RWPE1 (cell line): ENCODE results near the gene SPRR2D.

ENCODE experiments used
- CTCF ChIA-PET: fragments of 350-600 bp; sonication (Branson Sonifier 250); formaldehyde crosslinking; extraction: SDS; loops from one replicate; lab custom pipeline; 2021; lab: Yijun Ruan, JAX
- POLR2A ChIA-PET: fragments of 400-600 bp; formaldehyde crosslinking; extraction: SDS; loops from one replicate; lab custom pipeline; 2020; ENCODE audit warnings: antibody characterized with exemption; ENCODE audit not compliant: low non-redundant PET; lab: Yijun Ruan, JAX
- DNase-seq: peaks from one replicate; pipeline ENCODE4 v3.0.0; 2012; ENCODE audit warnings: low spot score
- H3K27ac ChIP-seq: fragments of 450-650 bp; 2 replicates; pipeline ENCODE4 v1.5.1; 2017
- CTCF ChIP-seq: fragments of 450-650 bp; conservative IDR thresholded peaks from 2 replicates; pipeline ENCODE4 v1.5.1; 2017; ENCODE audit warnings: low read depth, mild to moderate bottlenecking

Gene SPRR2D

GRCh38 chr1:152997901-152998300, 43.0 kb downstream of the SPRR2D start:
- no peak for DNase-seq
- no peak overlapping the region for H3K27ac ChIP-seq
- POLR2A ChIA-PET: no interaction called here
- CTCF ChIA-PET: interaction anchor here (0.6 kb wide), 1 partner anchor 53 kb away, joined by 3 read pairs; no protein-coding TSS in a partner anchor
- no peak for TF ChIP-seq CTCF

- H3K27ac ChIP-seq: no peak overlapping the region
- ChIA-PET CTCF (interaction anchor here (0.6 kb wide), 1 partner anchor 504 kb away, joined by 3 read pairs; no protein-coding TSS in a partner anchor), POLR2A (no interaction called here)
- no peak for TF ChIP-seq CTCF
- DNase-seq: no peak
Observed at GRCh38 chr1:152996633-152997400, 44.1 kb downstream of the SPRR2D start.

GRCh38 chr1:152995842-152996241, 45.1 kb downstream of the SPRR2D start:
- POLR2A ChIA-PET: no interaction called here

GRCh38 chr1:152993186-152993585, 47.7 kb downstream of the SPRR2D start:
- POLR2A ChIA-PET: no interaction called here
- H3K27ac ChIP-seq: no peak overlapping the region
- no peak for TF ChIP-seq CTCF
- CTCF ChIA-PET: no interaction called here
- DNase-seq: no peak

More at GRCh38 chr1:152995842-152996241, 45.1 kb downstream of the SPRR2D start:
- CTCF ChIA-PET: interaction anchor here (0.6 kb wide), 1 partner anchor 12 kb away, joined by 3 read pairs; the partner anchor contains the start of gene SPRR1A
- no peak for DNase-seq
- no peak overlapping the region for H3K27ac ChIP-seq
- TF ChIP-seq CTCF: no peak
